ENCODE data around the gene FAM131C.

FAM131C gene

DNA sequence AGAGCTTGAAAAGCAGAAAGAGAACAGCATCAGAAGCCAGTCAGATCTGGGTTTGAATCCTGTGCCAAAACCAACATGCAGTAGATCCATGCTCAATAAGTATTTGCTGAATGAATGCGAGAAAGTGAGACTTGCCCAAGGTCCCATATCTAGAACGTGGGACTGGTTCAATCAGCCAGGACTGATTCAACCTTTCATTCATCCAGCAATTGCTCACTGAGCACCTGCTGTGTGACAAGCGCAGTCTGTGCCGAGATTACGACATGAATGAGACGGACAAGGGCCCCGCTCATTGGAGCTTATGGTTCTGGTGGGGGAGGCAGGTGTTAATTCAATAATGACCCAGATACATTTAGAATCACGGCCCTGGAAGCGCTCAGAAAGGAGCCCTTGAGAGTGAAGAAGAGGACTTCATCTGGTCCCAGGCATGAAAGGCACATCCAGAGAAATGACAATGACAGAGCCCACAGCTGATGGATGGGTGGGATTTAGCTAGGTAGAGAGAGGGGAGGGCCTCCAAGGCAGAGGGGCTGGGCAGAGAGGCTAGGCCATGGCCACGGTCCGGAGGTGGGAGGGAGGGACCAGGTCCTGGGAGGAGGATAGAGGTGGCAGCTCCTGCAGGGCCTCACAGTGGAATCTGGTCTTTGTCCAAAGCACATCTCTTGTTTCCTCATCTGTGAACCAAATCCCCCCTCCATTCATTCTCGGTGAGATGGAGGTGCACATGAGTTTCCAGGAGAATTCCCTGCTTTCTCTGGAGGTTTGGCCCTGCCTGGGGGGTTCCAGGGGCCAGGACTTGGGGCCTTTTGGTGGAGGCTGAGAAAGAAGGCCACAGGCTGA lies 4.2 kb upstream of the FAM131C start:
- H3K4me3 ChIP-seq (ENCODE audit: low read length) = no peak overlapping the region

DNA sequence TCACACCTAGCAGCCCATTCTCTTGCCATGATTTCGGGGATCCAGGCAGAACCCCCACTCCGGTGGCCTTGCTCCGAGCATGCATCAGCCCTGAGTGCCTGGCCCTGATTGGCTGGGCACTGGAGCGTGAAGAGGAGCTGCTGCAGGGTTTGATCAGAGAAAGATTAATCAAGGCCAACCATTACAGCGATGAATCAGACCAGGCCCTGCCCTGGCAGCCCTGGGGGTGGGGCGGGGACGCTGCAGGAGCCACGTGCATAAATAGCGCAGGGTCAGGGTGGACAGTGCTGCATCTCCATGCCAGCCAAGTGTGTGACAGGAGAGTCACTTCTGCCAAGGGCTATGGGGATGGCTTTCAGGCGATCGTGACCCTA lies 3.4 kb upstream of the FAM131C start:
- DNase-seq (ENCODE audit: low read depth) = peak; percentile 71
- TF ChIP-seq, protein P1, sequence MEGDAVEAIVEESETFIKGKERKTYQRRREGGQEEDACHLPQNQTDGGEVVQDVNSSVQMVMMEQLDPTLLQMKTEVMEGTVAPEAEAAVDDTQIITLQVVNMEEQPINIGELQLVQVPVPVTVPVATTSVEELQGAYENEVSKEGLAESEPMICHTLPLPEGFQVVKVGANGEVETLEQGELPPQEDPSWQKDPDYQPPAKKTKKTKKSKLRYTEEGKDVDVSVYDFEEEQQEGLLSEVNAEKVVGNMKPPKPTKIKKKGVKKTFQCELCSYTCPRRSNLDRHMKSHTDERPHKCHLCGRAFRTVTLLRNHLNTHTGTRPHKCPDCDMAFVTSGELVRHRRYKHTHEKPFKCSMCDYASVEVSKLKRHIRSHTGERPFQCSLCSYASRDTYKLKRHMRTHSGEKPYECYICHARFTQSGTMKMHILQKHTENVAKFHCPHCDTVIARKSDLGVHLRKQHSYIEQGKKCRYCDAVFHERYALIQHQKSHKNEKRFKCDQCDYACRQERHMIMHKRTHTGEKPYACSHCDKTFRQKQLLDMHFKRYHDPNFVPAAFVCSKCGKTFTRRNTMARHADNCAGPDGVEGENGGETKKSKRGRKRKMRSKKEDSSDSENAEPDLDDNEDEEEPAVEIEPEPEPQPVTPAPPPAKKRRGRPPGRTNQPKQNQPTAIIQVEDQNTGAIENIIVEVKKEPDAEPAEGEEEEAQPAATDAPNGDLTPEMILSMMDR (IDR thresholded peaks at IDR 0.05; ENCODE audit: insufficient read depth, low read depth, low read length, missing control alignments) = no peak
- no peak overlapping the region for H3K4me3 ChIP-seq (ENCODE audit: low read length)

More for the DNA sequence above, 4.2 kb upstream of the FAM131C start:
- TF ChIP-seq, protein P1 (IDR thresholded peaks at IDR 0.05; ENCODE audit: insufficient read depth, low read depth, low read length, missing control alignments) = no peak
- DNase-seq (ENCODE audit: low read depth) = peak; percentile 55

DNA sequence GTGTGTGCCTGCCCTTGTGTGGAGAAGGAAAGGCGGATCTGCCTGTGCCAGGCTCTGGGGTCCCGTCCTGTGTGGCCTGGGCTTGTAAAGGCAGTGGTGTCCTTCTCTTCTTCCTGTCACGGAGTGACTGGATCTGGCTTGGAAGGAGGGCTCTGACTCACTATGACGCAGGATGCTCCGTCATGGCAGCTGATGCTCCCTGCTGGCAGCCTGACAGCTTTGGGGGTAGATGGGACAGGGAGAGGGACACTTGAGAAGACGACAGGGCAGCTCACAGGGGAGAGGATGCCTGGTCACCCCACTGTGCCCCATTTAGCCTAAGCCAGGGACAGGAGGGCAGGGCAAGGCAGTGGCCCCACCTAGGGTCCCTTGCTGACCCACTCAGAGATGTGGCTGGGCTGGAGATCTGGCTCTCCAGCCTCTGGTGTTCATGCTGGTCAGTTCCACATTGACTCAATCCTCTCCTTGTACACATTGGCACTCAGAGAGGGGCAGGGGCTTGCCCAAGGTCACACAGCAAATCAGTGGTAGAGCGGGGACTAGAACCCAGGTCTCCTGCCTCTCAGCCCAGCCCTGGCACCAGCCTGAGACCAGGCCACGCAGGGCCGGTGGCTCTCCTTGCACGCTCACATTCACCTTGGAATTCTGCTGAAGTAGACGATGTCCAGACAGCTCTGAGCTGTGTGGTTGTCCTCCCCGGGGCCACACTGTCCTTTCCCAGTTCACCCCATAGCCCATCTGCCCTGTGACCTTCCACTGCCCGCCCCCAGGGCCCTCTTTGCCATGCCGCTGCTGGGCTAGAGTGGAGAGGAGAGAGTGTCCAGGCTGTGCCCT lies 2.8 kb upstream of the FAM131C start:
- TF ChIP-seq, protein P1 (IDR thresholded peaks at IDR 0.05; ENCODE audit: insufficient read depth, low read depth, low read length, missing control alignments) = no peak
- peak; percentile 92 for DNase-seq (ENCODE audit: low read depth)
- H3K4me3 ChIP-seq (ENCODE audit: low read length) = no peak overlapping the region

DNA sequence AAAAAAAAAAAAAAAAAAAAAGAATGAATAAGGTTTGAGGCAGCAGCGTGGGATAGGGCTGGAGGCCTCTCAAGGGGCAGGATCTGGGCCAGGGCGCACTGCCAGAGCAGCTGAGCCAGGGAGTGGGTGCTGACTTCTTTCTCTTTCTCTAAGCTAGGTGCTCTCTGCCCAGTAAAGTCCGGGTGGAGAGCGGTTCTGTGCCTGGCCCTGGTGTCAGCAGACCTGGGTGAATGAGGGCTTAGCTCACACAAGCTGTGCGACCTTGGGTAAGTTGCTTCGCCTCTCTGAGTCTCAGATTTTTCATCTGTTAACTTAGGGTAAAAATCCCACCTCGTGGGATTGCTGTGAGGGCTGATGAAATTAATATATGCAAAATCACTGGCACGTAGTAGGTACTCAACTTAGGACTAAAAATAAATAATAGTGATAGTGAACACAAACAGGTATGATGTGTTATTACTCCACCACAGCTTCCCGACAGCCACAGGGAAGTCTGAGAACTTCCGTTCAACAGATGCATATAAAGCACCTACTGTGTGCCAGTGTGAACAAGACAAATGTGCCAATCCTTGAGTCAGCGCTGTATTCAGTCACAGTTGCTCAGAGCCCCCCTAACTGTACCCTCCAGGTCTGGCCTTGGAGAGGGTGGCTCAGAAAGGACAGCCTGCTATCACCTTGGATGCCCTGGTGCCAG lies 2.0 kb upstream of the FAM131C start:
- peak; percentile 53 for DNase-seq (ENCODE audit: low read depth)
- TF ChIP-seq, protein P1 (IDR thresholded peaks at IDR 0.05; ENCODE audit: insufficient read depth, low read depth, low read length, missing control alignments) = no peak
- no peak overlapping the region for H3K4me3 ChIP-seq (ENCODE audit: low read length)

DNA sequence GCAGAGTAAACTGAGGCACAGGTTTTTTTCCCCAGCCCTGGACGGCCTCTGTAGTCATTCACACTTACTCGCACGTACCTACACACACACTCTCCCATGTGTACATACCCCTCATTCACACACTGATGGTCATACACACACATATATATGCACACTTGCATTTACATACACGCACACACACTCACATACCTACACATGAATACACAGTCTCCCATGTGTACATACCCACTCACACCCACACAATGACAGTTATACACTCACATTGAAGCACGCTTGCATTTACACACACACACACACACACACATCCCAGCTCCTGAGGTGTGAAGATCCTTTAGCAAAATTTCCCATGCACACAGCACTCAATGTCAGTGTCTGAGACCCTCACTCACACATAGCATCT lies 766 bp upstream of the FAM131C start:
- DNase-seq (ENCODE audit: low read depth) = no peak
- H3K4me3 ChIP-seq (ENCODE audit: low read length) = no peak overlapping the region
- TF ChIP-seq, protein P1 (IDR thresholded peaks at IDR 0.05; ENCODE audit: insufficient read depth, low read depth, low read length, missing control alignments) = no peak

DNA sequence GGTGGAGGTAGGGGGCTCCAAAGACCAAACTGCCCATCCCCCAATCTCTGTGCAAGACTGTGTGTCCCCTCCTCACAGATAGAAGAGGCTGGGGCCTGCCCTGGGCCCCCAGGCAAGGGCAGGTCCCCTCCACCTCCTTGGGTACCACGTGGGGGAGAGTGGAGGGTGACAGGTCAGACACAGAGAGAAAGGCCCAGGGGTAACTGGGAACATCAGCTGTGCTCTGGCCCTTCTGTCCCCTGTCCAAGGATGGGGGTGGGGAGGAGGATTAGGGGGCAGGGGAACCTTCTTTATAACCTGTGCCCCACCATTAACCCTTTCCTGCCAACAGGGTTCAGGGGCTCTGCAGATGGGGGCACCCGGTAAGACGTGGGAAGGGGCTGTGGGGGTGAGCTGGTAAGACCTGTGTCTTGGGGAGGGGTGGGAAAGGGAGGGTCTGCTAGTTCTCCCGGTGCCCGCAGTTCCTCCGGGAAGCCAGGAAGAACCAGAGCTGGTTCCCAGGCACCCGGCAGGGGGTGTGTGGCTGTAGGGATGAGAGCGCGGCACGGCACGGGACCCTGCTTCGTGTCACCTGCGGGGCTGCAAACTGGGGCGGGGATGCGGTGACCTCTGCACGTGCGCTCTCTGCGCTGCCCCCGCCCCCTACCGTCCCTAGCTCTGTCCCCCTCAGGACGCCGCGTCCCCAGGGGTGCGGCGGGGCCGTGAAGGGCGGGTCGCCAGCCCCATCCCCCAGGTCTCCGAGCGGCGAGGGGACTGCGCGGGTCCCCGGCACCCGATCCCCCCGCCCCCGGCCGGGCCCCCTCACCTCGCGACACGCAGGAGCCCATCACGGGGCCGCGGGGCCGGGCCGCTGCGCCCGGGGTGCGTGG lies 601 bp downstream of the FAM131C start:
- TF ChIP-seq, protein P1 (IDR thresholded peaks at IDR 0.05; ENCODE audit: insufficient read depth, low read depth, low read length, missing control alignments) = peak; percentile 32
- peak overlapping the region; percentile 37 for H3K4me3 ChIP-seq (ENCODE audit: low read length)
- peak; percentile 13 for DNase-seq (ENCODE audit: low read depth)
